OCI-LY3 (cell line): ENCODE data around the gene MTMR11.

Experiments
- CTCF ChIP-seq: fragments of 200-600, 300-600 bp; sonication (generic); IDR thresholded peaks from 2 replicates; pipeline ENCODE4 v1.5.1; 2014; ENCODE audit warnings: antibody characterized with exemption, low read length, low read depth
- EZH2phosphoT487 ChIP-seq: fragments of 200-600 bp; shearing (Covaris generic); IDR thresholded peaks from 2 replicates; pipeline ENCODE4 v1.6.1; 2018; ENCODE audit warnings: antibody characterized with exemption, mixed run types, low read depth

GRCh38 chr1:149962736-149963135, 26.1 kb upstream of the MTMR11 start:
- TF ChIP-seq CTCF: no peak
- no peak for TF ChIP-seq EZH2phosphoT487
